Neural progenitor cell (in vitro differentiated cells): Measurements from ENCODE around the gene IQGAP2.

ENCODE experiments used
- CTCF ChIP-seq: fragments of 200-600 bp; sonication (generic); IDR thresholded peaks from 2 replicates; pipeline ENCODE4 v1.5.1; 2017; ENCODE audit warnings: antibody characterized with exemption, mild to moderate bottlenecking
- EZH2 ChIP-seq: fragments of 200-600 bp; sonication (generic); IDR thresholded peaks from 2 replicates; pipeline ENCODE4 v1.6.1; 2017; ENCODE audit warnings: antibody characterized with exemption, mild to moderate bottlenecking, moderate library complexity

- TF ChIP-seq CTCF (no peak), EZH2 (no peak)
Measured at GRCh38 chr5:76576996-76577395, 173.9 kb downstream of the IQGAP2 start.
